H1 (cell line): Measurements from ENCODE around the gene SMYD1. TPM values are rescaled to one million over a fixed set of nuclear protein-coding genes. Genes with fewer than 3 reads are reported as not detected.

Experiments
- CTCF ChIA-PET: fragments of 300-600 bp; sonication (Branson Sonifier 250); formaldehyde crosslinking; loops from one replicate; lab custom pipeline; 2021; ENCODE audit not compliant: partially characterized antibody; lab: Charles Lee
- POLR2A ChIA-PET: fragments of 300-600 bp; sonication (Branson Sonifier 250); formaldehyde crosslinking; loops from one replicate; lab custom pipeline; 2021; ENCODE audit warnings: inconsistent platforms; ENCODE audit not compliant: partially characterized antibody; lab: Charles Lee
- DNase-seq, 2 experiments: peaks; one replicate each; pipeline versions ENCODE4 v3.0.0 to v3.0.0-alpha.2; 2010 to 2022; ENCODE audit warnings: low spot score in 2 of 2, low read depth in 1 of 2, mixed read lengths in 1 of 2
- FAIRE-seq: peaks from 2 replicates; lab custom pipeline; 2011; peaks lifted over from hg19 to GRCh38; lab: Jason Lieb, UNC
- H2AFZ ChIP-seq: 2 replicates; pipeline ENCODE4 v1.8.1; 2012; ENCODE audit warnings: low read length, inconsistent platforms
- H2AK5ac ChIP-seq: 2 replicates; pipeline ENCODE4 v1.6.1; 2013; ENCODE audit warnings: low read depth, low read length
- H2BK120ac ChIP-seq: replicated peaks from 2 replicates; pipeline ENCODE3; 2013; ENCODE audit warnings: low read depth, low read length, inconsistent platforms
- H2BK12ac ChIP-seq: 2 replicates; pipeline ENCODE4 v1.6.1; 2013; ENCODE audit warnings: low read depth, low read length
- H2BK15ac ChIP-seq: 2 replicates; pipeline ENCODE4 v1.6.1; 2013; ENCODE audit warnings: low read length
- H2BK20ac ChIP-seq: 2 replicates; pipeline ENCODE4 v1.6.1; 2013; ENCODE audit warnings: low read length
- H2BK5ac ChIP-seq: 2 replicates; pipeline ENCODE4 v1.6.1; 2013; ENCODE audit warnings: low read depth, low read length
- H3K14ac ChIP-seq: 2 replicates; pipeline ENCODE4 v1.6.1; 2013; ENCODE audit warnings: inconsistent platforms; ENCODE audit not compliant: insufficient read length
- H3K18ac ChIP-seq: 2 replicates; pipeline ENCODE4 v1.6.1; 2013; ENCODE audit warnings: low read length; ENCODE audit errors: extremely low read depth
- H3K23ac ChIP-seq: 2 replicates; pipeline ENCODE4 v1.6.1; 2013; ENCODE audit warnings: inconsistent platforms; ENCODE audit not compliant: insufficient read length
- H3K23me2 ChIP-seq: 2 replicates; pipeline ENCODE4 v1.6.1; 2013; ENCODE audit warnings: low read depth, low read length
- H3K27ac ChIP-seq: 2 replicates; pipeline ENCODE4 v1.6.1; 2011; ENCODE audit warnings: low read depth, low read length, inconsistent platforms
- H3K27me3 ChIP-seq, 4 experiments: replicated peaks in 1 of 4; 1 replicate in 1 of 4; 2 replicates in 3 of 4; pipeline versions ENCODE4 v1.6.1 to v1.8.1; 2011 to 2013; ENCODE audit warnings: low read length in 3 of 4, mild to moderate bottlenecking in 3 of 4, inconsistent platforms in 2 of 4, mixed read lengths in 2 of 4, moderate library complexity in 1 of 4; ENCODE audit not compliant: control insufficient read depth in 3 of 4, insufficient read depth in 3 of 4; ENCODE audit errors: extremely low read depth in 1 of 4
- H3K36me3 ChIP-seq, 4 experiments: 2 replicates each; pipeline versions ENCODE4 v1.6.1 to v1.8.1; 2011 to 2013; ENCODE audit warnings: mild to moderate bottlenecking in 4 of 4, low read length in 3 of 4, moderate library complexity in 2 of 4, control low read depth in 1 of 4, inconsistent platforms in 1 of 4; ENCODE audit not compliant: insufficient read depth in 4 of 4, control insufficient read depth in 2 of 4
- H3K4ac ChIP-seq: replicated peaks from 2 replicates; pipeline ENCODE3; 2013; ENCODE audit warnings: low read length, low read depth, mixed read lengths, inconsistent platforms; ENCODE audit not compliant: insufficient read length
- H3K4me1 ChIP-seq, 4 experiments: replicated peaks in 1 of 4; 1 replicate in 1 of 4; 2 replicates in 3 of 4; pipeline versions ENCODE4 v1.6.1 to v1.8.1; 2011 to 2013; ENCODE audit warnings: low read length in 3 of 4, inconsistent platforms in 2 of 4, mixed read lengths in 1 of 4; ENCODE audit not compliant: insufficient read depth in 4 of 4, control insufficient read depth in 3 of 4
- H3K4me2 ChIP-seq, 2 experiments: 2 replicates each; pipeline versions ENCODE4 v1.6.1 to v1.8.1; 2011 to 2013; ENCODE audit warnings: low read depth in 2 of 2, low read length in 2 of 2, control low read depth in 1 of 2, inconsistent platforms in 1 of 2, mild to moderate bottlenecking in 1 of 2; ENCODE audit not compliant: insufficient read depth in 1 of 2
- H3K4me3 ChIP-seq, 4 experiments: fragments of 200-600, 300-600 bp in 1 of 4; sonication (generic), shearing (Covaris generic), sonication (Bioruptor Twin) in 1 of 4; 2 replicates each; pipeline versions ENCODE4 v1.5.1 to v1.8.1; 2011 to 2016; ENCODE audit warnings: low read length in 4 of 4, low read depth in 3 of 4, control low read depth in 2 of 4, inconsistent platforms in 2 of 4, mild to moderate bottlenecking in 2 of 4, mixed read lengths in 1 of 4, moderate library complexity in 1 of 4; ENCODE audit not compliant: insufficient read depth in 2 of 4; ENCODE audit errors: extremely low read depth in 1 of 4
- H3K56ac ChIP-seq: replicated peaks from 2 replicates; pipeline ENCODE3; 2013; ENCODE audit warnings: low read depth, mild to moderate bottlenecking, mixed read lengths, low read length, inconsistent platforms; ENCODE audit not compliant: insufficient read length
- H3K79me1 ChIP-seq: 2 replicates; pipeline ENCODE4 v1.6.1; 2013; ENCODE audit warnings: low read depth, low read length, control low read depth
- H3K79me2 ChIP-seq, 2 experiments: 2 replicates each; pipeline versions ENCODE4 v1.6.1 to v1.8.1; 2012 to 2013; ENCODE audit warnings: low read length in 2 of 2, mild to moderate bottlenecking in 2 of 2, inconsistent platforms in 1 of 2; ENCODE audit not compliant: insufficient read depth in 2 of 2, control insufficient read depth in 1 of 2
- H3K9ac ChIP-seq, 4 experiments: replicated peaks in 1 of 4; 1 replicate in 1 of 4; 2 replicates in 3 of 4; pipeline versions ENCODE4 v1.6.1 to v1.8.1; 2011 to 2013; ENCODE audit warnings: low read depth in 3 of 4, low read length in 3 of 4, control low read depth in 2 of 4, mild to moderate bottlenecking in 2 of 4, moderate library complexity in 2 of 4, inconsistent platforms in 1 of 4; ENCODE audit errors: extremely low read depth in 1 of 4
- H3K9me3 ChIP-seq, 2 experiments: 2 replicates each; pipeline versions ENCODE4 v1.6.1 to v1.8.1; 2012 to 2013; ENCODE audit warnings: mild to moderate bottlenecking in 2 of 2, moderate library complexity in 2 of 2, control low read depth in 1 of 2, inconsistent platforms in 1 of 2, low read depth in 1 of 2, low read length in 1 of 2, mixed read lengths in 1 of 2; ENCODE audit not compliant: insufficient read depth in 2 of 2
- H4K20me1 ChIP-seq, 2 experiments: replicated peaks in 1 of 2; 2 replicates each; pipeline versions ENCODE3 to v1.8.1; 2011 to 2013; ENCODE audit warnings: inconsistent platforms in 2 of 2, low read length in 2 of 2, mild to moderate bottlenecking in 1 of 2; ENCODE audit not compliant: insufficient read depth in 2 of 2, control insufficient read depth in 1 of 2
- H4K5ac ChIP-seq: 2 replicates; pipeline ENCODE4 v1.6.1; 2013; ENCODE audit warnings: low read length, low read depth, mixed read lengths, inconsistent platforms; ENCODE audit not compliant: insufficient read length
- H4K8ac ChIP-seq: 2 replicates; pipeline ENCODE4 v1.8.0; 2013; ENCODE audit warnings: mild to moderate bottlenecking, moderate library complexity, low read length, inconsistent platforms; ENCODE audit not compliant: insufficient read depth; ENCODE audit errors: extremely low read depth
- H4K91ac ChIP-seq: replicated peaks from 2 replicates; pipeline ENCODE3; 2013; ENCODE audit warnings: low read length, mixed read lengths, inconsistent platforms; ENCODE audit not compliant: insufficient read length
- BRCA1 ChIP-seq: IDR thresholded peaks from 2 replicates; pipeline ENCODE4 v1.6.1; 2012; ENCODE audit warnings: low read depth, low read length, improper control_type of control experiment
- JUN ChIP-seq: IDR thresholded peaks from 2 replicates; pipeline ENCODE4 v1.6.1; 2011; ENCODE audit warnings: low read depth, mild to moderate bottlenecking, improper control_type of control experiment, low read length
- MAX ChIP-seq: IDR thresholded peaks from 2 replicates; pipeline ENCODE4 v1.6.1; 2012; ENCODE audit warnings: inconsistent platforms
- PHF8 ChIP-seq: fragments of 200-600 bp; sonication (generic); conservative IDR thresholded peaks from 2 replicates; pipeline ENCODE4 v1.7.1; 2012; ENCODE audit warnings: low read depth, mild to moderate bottlenecking, inconsistent platforms, low read length, moderate library complexity
- RNF2 ChIP-seq: fragments of 200-900, 300-1000 bp; sonication (generic); IDR thresholded peaks from 2 replicates; pipeline ENCODE4 v1.7.1; 2016; ENCODE audit warnings: borderline replicate concordance, low read depth, mild to moderate bottlenecking, antibody characterized with exemption, low read length; ENCODE audit not compliant: poor library complexity, severe bottlenecking; ENCODE audit errors: missing control alignments
- SAP30 ChIP-seq: fragments of 300-600 bp; sonication (generic); IDR thresholded peaks from 2 replicates; pipeline ENCODE4 v1.7.1; 2012; ENCODE audit warnings: low read length, moderate library complexity, mild to moderate bottlenecking, inconsistent platforms; ENCODE audit not compliant: insufficient read depth, insufficient replicate concordance
- TAF7 ChIP-seq: optimal IDR thresholded peaks from 2 replicates; pipeline ENCODE3; 2011; ENCODE audit warnings: low read depth, mild to moderate bottlenecking, inconsistent platforms, low read length, moderate library complexity, borderline replicate concordance
- TBP ChIP-seq: IDR thresholded peaks from 2 replicates; pipeline ENCODE4 v1.6.1; 2011; ENCODE audit warnings: low read depth, low read length, improper control_type of control experiment
- USF2 ChIP-seq: IDR thresholded peaks from 2 replicates; pipeline ENCODE4 v1.6.1; 2011; ENCODE audit warnings: low read length, improper control_type of control experiment
- WGBS, 2 experiments: shearing (Covaris generic) in 1 of 2; methylation state at CpG; one replicate each; pipeline versions ENCODE4 v1.1.6 to v1.1.7; 2013 to 2015; ENCODE audit warnings: low lambda C conversion rate in 2 of 2, mixed read lengths in 2 of 2, inconsistent platforms in 1 of 2, low coverage in 1 of 2, missing lambda C conversion rate in 1 of 2; ENCODE audit not compliant: insufficient replicate concordance in 2 of 2, insufficient coverage in 1 of 2, insufficient read length in 1 of 2; ENCODE audit errors: extremely low coverage in 1 of 2, missing lambda C conversion rate in 1 of 2; 5-methylcytosine and 5-hydroxymethylcytosine counted together
- polyA plus RNA-seq, 7 experiments: library from polyadenylated mRNA; depleted of rRNA in 3 of 7; stranded (reverse) in 5 of 7; unstranded in 2 of 7; fragments of >200 nt in 5 of 7; fragments of 200-250 nt in 2 of 7; gene quantifications; 1 replicate in 5 of 7; 2 replicates in 1 of 7; 4 replicates in 1 of 7; pipeline versions ENCODE4 v1.2.1 to v1.2.3, GENCODE V29; 2011 to 2013; ENCODE audit warnings: missing spikeins in 2 of 7, mixed read lengths in 2 of 7
- total RNA-seq: library from RNA; stranded (reverse); fragmentation: NEBNext Ultra II Directional; extraction: Animal tissue kit (Norgen Biotek cat#: 25700); gene quantifications from 2 replicates; pipeline ENCODE4 v1.2.1, GENCODE V29; 2021
- TF ChIP-seq, protein P1 (sequence below): IDR thresholded peaks from 2 replicates; pipeline ENCODE4 v1.6.1; 2012; ENCODE audit warnings: low read length, inconsistent platforms

Gene SMYD1
- total and polyA plus RNA-seq, 2 of the 8 experiments (the other 6 are each of a cell fraction or from before 2014, with no cell fraction given): 0.06 TPM; not detected in 1

DNA sequence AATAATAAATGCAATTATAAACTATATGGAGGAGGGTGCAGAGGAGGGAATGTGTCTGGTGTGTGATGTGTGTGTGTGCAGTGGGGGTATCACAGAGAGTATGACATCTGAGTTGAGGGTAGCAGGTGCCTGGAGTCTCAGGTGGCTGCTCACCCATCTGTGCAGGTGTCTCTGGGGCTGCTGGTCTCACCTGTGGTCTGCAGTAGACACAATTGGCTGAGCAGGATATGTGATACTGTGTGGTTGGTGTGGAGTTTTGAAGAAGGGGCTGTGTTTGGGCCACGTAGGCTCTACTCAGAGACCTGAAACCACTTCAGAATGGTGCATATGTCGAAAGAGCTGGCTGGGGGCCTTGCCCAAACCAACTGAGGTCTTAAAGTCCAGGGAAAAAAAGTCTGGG, 43.2 kb downstream of the SMYD1 start:
- H4K91ac ChIP-seq: no peak overlapping the region
- H3K4me2 ChIP-seq: no peak overlapping the region
- no peak overlapping the region for H3K9ac ChIP-seq
- no peak overlapping the region for H2BK120ac ChIP-seq
- H3K36me3 ChIP-seq: no peaks in the 10 kb centered on the region; a peak in 1 of 8 replicates
- H4K20me1 ChIP-seq: no peaks in the 10 kb centered on the region
- H2BK15ac ChIP-seq: no peak overlapping the region
- H3K23me2 ChIP-seq: no peaks in the 10 kb centered on the region
- FAIRE-seq: no peak
- no peak overlapping the region for H2BK12ac ChIP-seq
- H4K5ac ChIP-seq: no peak overlapping the region
- H3K4ac ChIP-seq: no peak overlapping the region
- H3K4me1 ChIP-seq: no peaks in the 10 kb centered on the region
- WGBS, 2 experiments: 93% methylated on average over 2 of the region's 2 CpGs; no CpG with 5 or more reads in 1 of the 2 experiments
- no peak overlapping the region for H2AK5ac ChIP-seq
- no peaks in the 10 kb centered on the region for H3K27me3 ChIP-seq
- no peak overlapping the region for H4K8ac ChIP-seq
- ChIA-PET CTCF (interaction anchor here (1.4 to 3.1 kb wide), 2 partner anchors 9 to 51 kb away, joined by 3 to 20 read pairs; no protein-coding TSS in a partner anchor), POLR2A (interaction anchor here (1.3 kb wide), 1 partner anchor 95 kb away, joined by 3 read pairs; the partner anchor contains the start of gene RNU2-63P)
- H3K56ac ChIP-seq: no peak overlapping the region
- H3K14ac ChIP-seq: no peak overlapping the region
- H3K9me3 ChIP-seq: peaks cover 9 to 11% of the 10 kb centered on the region in 2 experiments; a peak in 2 of 4 replicates
- no peak overlapping the region for H3K18ac ChIP-seq
- no peak overlapping the region for H3K4me3 ChIP-seq
- H3K23ac ChIP-seq: no peak overlapping the region
- DNase-seq: no peak
- no peak overlapping the region for H2BK20ac ChIP-seq
- H2BK5ac ChIP-seq: no peak overlapping the region
- no peaks in the 10 kb centered on the region for H3K79me1 ChIP-seq
- no peak overlapping the region for H2AFZ ChIP-seq
- no peak overlapping the region for H3K27ac ChIP-seq
- H3K79me2 ChIP-seq: no peaks in the 10 kb centered on the region
- TF ChIP-seq JUN (no peak), TAF7 (no peak), SAP30 (no peak), USF2 (no peak), BRCA1 (no peak), MAX (no peak), RNF2 (no peak), TBP (no peak), PHF8 (no peak)
- TF ChIP-seq, protein P1, sequence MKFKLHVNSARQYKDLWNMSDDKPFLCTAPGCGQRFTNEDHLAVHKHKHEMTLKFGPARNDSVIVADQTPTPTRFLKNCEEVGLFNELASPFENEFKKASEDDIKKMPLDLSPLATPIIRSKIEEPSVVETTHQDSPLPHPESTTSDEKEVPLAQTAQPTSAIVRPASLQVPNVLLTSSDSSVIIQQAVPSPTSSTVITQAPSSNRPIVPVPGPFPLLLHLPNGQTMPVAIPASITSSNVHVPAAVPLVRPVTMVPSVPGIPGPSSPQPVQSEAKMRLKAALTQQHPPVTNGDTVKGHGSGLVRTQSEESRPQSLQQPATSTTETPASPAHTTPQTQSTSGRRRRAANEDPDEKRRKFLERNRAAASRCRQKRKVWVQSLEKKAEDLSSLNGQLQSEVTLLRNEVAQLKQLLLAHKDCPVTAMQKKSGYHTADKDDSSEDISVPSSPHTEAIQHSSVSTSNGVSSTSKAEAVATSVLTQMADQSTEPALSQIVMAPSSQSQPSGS: no peak
